GM12873 (cell line): Measurements from ENCODE around the gene VPS8.
A peak's percentile ranks its signal among the peaks of the same experiment; 100 is the strongest.

Experiments
- CTCF ChIP-seq: IDR thresholded peaks from 2 replicates; pipeline ENCODE4 v1.5.1; 2012; ENCODE audit warnings: low read depth, mild to moderate bottlenecking, moderate library complexity, low read length, control low read depth; ENCODE audit not compliant: insufficient read depth; ENCODE audit errors: missing control alignments

VPS8 gene

GRCh38 chr3:185070491-185071286 is 258.7 kb downstream of the VPS8 start:
- peak; percentile 22 for TF ChIP-seq CTCF

- no peak for TF ChIP-seq CTCF
Measured at GRCh38 chr3:185071287-185071800, 259.4 kb downstream of the VPS8 start.

GRCh38 chr3:185075547-185075946 is 263.6 kb downstream of the VPS8 start:
- no peak for TF ChIP-seq CTCF

GRCh38 chr3:185076219-185076618 is 264.3 kb downstream of the VPS8 start:
- no peak for TF ChIP-seq CTCF

- TF ChIP-seq CTCF, result no peak
Measured at GRCh38 chr3:185079625-185080024, 267.7 kb downstream of the VPS8 start.

- TF ChIP-seq CTCF, result no peak
Measured at GRCh38 chr3:185081521-185081920, 269.6 kb downstream of the VPS8 start.

GRCh38 chr3:185082149-185082548 is 270.2 kb downstream of the VPS8 start:
- TF ChIP-seq CTCF, result no peak
